Liver (tissue), 9 donors: ENCODE results near the gene NCAM1. TPM values are rescaled to one million over a fixed set of nuclear protein-coding genes. Genes with fewer than 3 reads are reported as not detected.

Source experiments
- DNase-seq: peaks from one replicate; pipeline ENCODE4 v3.0.0-alpha.2; 2017; ENCODE audit warnings: low spot score
- H3K27ac ChIP-seq, 2 donors: one replicate each; pipeline ENCODE4 v1.7.0; 2013; ENCODE audit warnings: inconsistent platforms in 2 of 2, low read length in 2 of 2, control low read depth in 1 of 2, low read depth in 1 of 2, mild to moderate bottlenecking in 1 of 2
- H3K27me3 ChIP-seq, 4 donors: one replicate each; pipeline versions ENCODE4 v1.6.1 to v1.7.0; 2013; ENCODE audit warnings: low read length in 3 of 4, inconsistent platforms in 1 of 4, mild to moderate bottlenecking in 1 of 4, moderate library complexity in 1 of 4; ENCODE audit not compliant: control insufficient read depth in 4 of 4, insufficient read depth in 4 of 4
- H3K36me3 ChIP-seq, 4 donors: one replicate each; pipeline versions ENCODE4 v1.6.1 to v1.7.0; 2013; ENCODE audit warnings: low read length in 3 of 4, mild to moderate bottlenecking in 3 of 4, low read depth in 1 of 4, moderate library complexity in 1 of 4; ENCODE audit not compliant: control insufficient read depth in 4 of 4, insufficient read depth in 3 of 4
- H3K4me1 ChIP-seq, 4 donors: one replicate each; pipeline versions ENCODE4 v1.6.1 to v1.7.0; 2013; ENCODE audit warnings: low read length in 3 of 4, mild to moderate bottlenecking in 3 of 4, moderate library complexity in 1 of 4; ENCODE audit not compliant: control insufficient read depth in 4 of 4, insufficient read depth in 4 of 4
- H3K4me3 ChIP-seq, 3 donors: one replicate each; pipeline versions ENCODE4 v1.6.1 to v1.7.0; 2013; ENCODE audit warnings: low read length in 3 of 3, control low read depth in 1 of 3, low read depth in 1 of 3, mild to moderate bottlenecking in 1 of 3
- H3K9ac ChIP-seq, 2 donors: one replicate each; pipeline ENCODE4 v1.7.0; 2013; ENCODE audit warnings: low read length in 2 of 2, mild to moderate bottlenecking in 2 of 2, moderate library complexity in 2 of 2, control low read depth in 1 of 2, low read depth in 1 of 2
- H3K9me3 ChIP-seq, 4 donors: one replicate each; pipeline versions ENCODE4 v1.6.1 to v1.7.0; 2013; ENCODE audit warnings: low read length in 3 of 4; ENCODE audit not compliant: control insufficient read depth in 4 of 4
- ATF3 ChIP-seq: IDR thresholded peaks from 2 replicates; pipeline ENCODE4 v1.6.1; 2016; ENCODE audit warnings: antibody characterized with exemption
- EGR1 ChIP-seq, 2 donors: IDR thresholded peaks; 2 replicates each; pipeline ENCODE4 v1.6.1; 2016 to 2018; ENCODE audit warnings: antibody characterized with exemption in 2 of 2, low read depth in 2 of 2
- FOXA1 ChIP-seq: IDR thresholded peaks from 2 replicates; pipeline ENCODE4 v1.6.1; 2016; ENCODE audit warnings: antibody characterized with exemption
- FOXA2 ChIP-seq: IDR thresholded peaks from 2 replicates; pipeline ENCODE4 v1.6.1; 2016; ENCODE audit warnings: antibody characterized with exemption
- GABPA ChIP-seq, 2 donors: IDR thresholded peaks in 1 of 2; conservative IDR thresholded peaks in 1 of 2; 2 replicates each; pipeline ENCODE4 v1.6.1; 2016; ENCODE audit warnings: antibody characterized with exemption in 2 of 2, mild to moderate bottlenecking in 1 of 2, moderate library complexity in 1 of 2
- HNF4A ChIP-seq, 2 donors: conservative IDR thresholded peaks; 2 replicates each; pipeline ENCODE4 v1.6.1; 2016; ENCODE audit warnings: antibody characterized with exemption in 2 of 2, mild to moderate bottlenecking in 2 of 2
- HNF4G ChIP-seq: IDR thresholded peaks from 2 replicates; pipeline ENCODE4 v1.6.1; 2016; ENCODE audit warnings: antibody characterized with exemption
- JUND ChIP-seq, 2 donors: IDR thresholded peaks; 2 replicates each; pipeline ENCODE4 v1.6.1; 2016; ENCODE audit warnings: antibody characterized with exemption in 2 of 2
- MAX ChIP-seq: IDR thresholded peaks from 2 replicates; pipeline ENCODE4 v1.6.1; 2016; ENCODE audit warnings: antibody characterized with exemption
- NR2F2 ChIP-seq: IDR thresholded peaks from 2 replicates; pipeline ENCODE4 v1.6.1; 2016; ENCODE audit warnings: antibody characterized with exemption
- RAD21 ChIP-seq, 2 donors: IDR thresholded peaks; 2 replicates each; pipeline ENCODE4 v1.6.1; 2016; ENCODE audit warnings: antibody characterized with exemption in 2 of 2, mild to moderate bottlenecking in 2 of 2
- REST ChIP-seq: IDR thresholded peaks from 2 replicates; pipeline ENCODE4 v1.6.1; 2016; ENCODE audit warnings: antibody characterized with exemption, mild to moderate bottlenecking
- SP1 ChIP-seq: IDR thresholded peaks from 2 replicates; pipeline ENCODE4 v1.6.1; 2018; ENCODE audit warnings: antibody characterized with exemption, mild to moderate bottlenecking
- TAF1 ChIP-seq: conservative IDR thresholded peaks from 2 replicates; pipeline ENCODE4 v1.6.1; 2016; ENCODE audit warnings: antibody characterized with exemption, mild to moderate bottlenecking
- YY1 ChIP-seq: IDR thresholded peaks from 2 replicates; pipeline ENCODE4 v1.6.1; 2016; ENCODE audit warnings: antibody characterized with exemption, mild to moderate bottlenecking
- ZBTB33 ChIP-seq: IDR thresholded peaks from 2 replicates; pipeline ENCODE4 v1.6.1; 2016; ENCODE audit warnings: antibody characterized with exemption
- WGBS: extraction: QIAGEN DNeasy Blood & Tissue Kit; methylation state at CpG from one replicate; pipeline ENCODE4 v1.1.7; 2013; 5-methylcytosine and 5-hydroxymethylcytosine counted together
- polyA plus RNA-seq, 2 donors: library from polyadenylated mRNA; stranded (reverse) in 1 of 2; unstranded in 1 of 2; fragments of 200-250 nt in 1 of 2; fragments of >200 nt in 1 of 2; fragmentation: Nextera tagmentation in 1 of 2; extraction: Ambion mirVana in 1 of 2; gene quantifications; one replicate each; pipeline versions ENCODE4 v1.2.1 to v1.2.3, GENCODE V29; 2013 to 2015
- total RNA-seq, 2 donors: library from RNA; depleted of rRNA; stranded (reverse); fragments of >200 nt; gene quantifications; one replicate each; pipeline ENCODE4 v1.2.3, GENCODE V29; 2014
- donor health status: healthy.
- donor health status: healthy.
- donor health status: healthy.
- donor health status: healthy.
- donor health status: healthy.

Gene NCAM1
- total and polyA plus RNA-seq, 4 donors = 0.65 to 2.1 (median 0.88) TPM

GRCh38 chr11:112997857-112998466, 36.7 kb downstream of the NCAM1 start:
- Histone ChIP-seq H3K27me3 (no peaks in the 10 kb centered on the region), H3K4me1 (no peaks in the 10 kb centered on the region), H3K36me3 (no peaks in the 10 kb centered on the region), H3K27ac (no peak overlapping the region), H3K4me3 (no peak overlapping the region), H3K9me3 (no peaks in the 10 kb centered on the region), H3K9ac (no peak overlapping the region)
- no peak for TF ChIP-seq EGR1 (IDR thresholded peaks at IDR 0.05; ENCODE audit: low read depth in 2 of 2)
- no peak for DNase-seq
- WGBS = 66% methylated on average over 3 of the region's 3 CpGs

GRCh38 chr11:112999520-112999919, 38.3 kb downstream of the NCAM1 start:
- 83% methylated on average over 2 of the region's 2 CpGs for WGBS

More at GRCh38 chr11:112999520-112999919, 38.3 kb downstream of the NCAM1 start:
- H3K27me3 ChIP-seq = no peaks in the 10 kb centered on the region
- H3K4me3 ChIP-seq = no peak overlapping the region
- no peaks in the 10 kb centered on the region for H3K4me1 ChIP-seq
- H3K36me3 ChIP-seq = no peaks in the 10 kb centered on the region
- H3K27ac ChIP-seq = no peak overlapping the region
- DNase-seq = no peak
- H3K9ac ChIP-seq = no peak overlapping the region
- H3K9me3 ChIP-seq = no peaks in the 10 kb centered on the region
- no peak for TF ChIP-seq FOXA2
- TF ChIP-seq NR2F2 = no peak
- TF ChIP-seq SP1 = no peak
- no peak for TF ChIP-seq RAD21 (IDR thresholded peaks at IDR 0.05)
- no peak for TF ChIP-seq HNF4G
- no peak for TF ChIP-seq MAX
- no peak for TF ChIP-seq YY1
- TF ChIP-seq GABPA (IDR thresholded peaks at IDR 0.05 in 1 of 2, conservative IDR thresholded peaks at IDR 0.05 in 1 of 2) = no peak
- TF ChIP-seq REST = no peak
- no peak for TF ChIP-seq TAF1
- no peak for TF ChIP-seq HNF4A (conservative IDR thresholded peaks at IDR 0.05)
- TF ChIP-seq ATF3 = no peak
- TF ChIP-seq ZBTB33 = no peak
- no peak for TF ChIP-seq JUND (IDR thresholded peaks at IDR 0.05)
- no peak for TF ChIP-seq FOXA1
